GM18502 (cell line): Measurements from ENCODE around the gene CRELD2.

Experiments
- ATAC-seq: cut with Tn5 transposase; IDR thresholded peaks from one replicate; pipeline ENCODE4 v1.9.1; 2021; ENCODE audit warnings: mild to moderate bottlenecking; ENCODE audit not compliant: unreplicated experiment, poor library complexity

Gene CRELD2, protein sequence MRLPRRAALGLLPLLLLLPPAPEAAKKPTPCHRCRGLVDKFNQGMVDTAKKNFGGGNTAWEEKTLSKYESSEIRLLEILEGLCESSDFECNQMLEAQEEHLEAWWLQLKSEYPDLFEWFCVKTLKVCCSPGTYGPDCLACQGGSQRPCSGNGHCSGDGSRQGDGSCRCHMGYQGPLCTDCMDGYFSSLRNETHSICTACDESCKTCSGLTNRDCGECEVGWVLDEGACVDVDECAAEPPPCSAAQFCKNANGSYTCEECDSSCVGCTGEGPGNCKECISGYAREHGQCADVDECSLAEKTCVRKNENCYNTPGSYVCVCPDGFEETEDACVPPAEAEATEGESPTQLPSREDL

DNA sequence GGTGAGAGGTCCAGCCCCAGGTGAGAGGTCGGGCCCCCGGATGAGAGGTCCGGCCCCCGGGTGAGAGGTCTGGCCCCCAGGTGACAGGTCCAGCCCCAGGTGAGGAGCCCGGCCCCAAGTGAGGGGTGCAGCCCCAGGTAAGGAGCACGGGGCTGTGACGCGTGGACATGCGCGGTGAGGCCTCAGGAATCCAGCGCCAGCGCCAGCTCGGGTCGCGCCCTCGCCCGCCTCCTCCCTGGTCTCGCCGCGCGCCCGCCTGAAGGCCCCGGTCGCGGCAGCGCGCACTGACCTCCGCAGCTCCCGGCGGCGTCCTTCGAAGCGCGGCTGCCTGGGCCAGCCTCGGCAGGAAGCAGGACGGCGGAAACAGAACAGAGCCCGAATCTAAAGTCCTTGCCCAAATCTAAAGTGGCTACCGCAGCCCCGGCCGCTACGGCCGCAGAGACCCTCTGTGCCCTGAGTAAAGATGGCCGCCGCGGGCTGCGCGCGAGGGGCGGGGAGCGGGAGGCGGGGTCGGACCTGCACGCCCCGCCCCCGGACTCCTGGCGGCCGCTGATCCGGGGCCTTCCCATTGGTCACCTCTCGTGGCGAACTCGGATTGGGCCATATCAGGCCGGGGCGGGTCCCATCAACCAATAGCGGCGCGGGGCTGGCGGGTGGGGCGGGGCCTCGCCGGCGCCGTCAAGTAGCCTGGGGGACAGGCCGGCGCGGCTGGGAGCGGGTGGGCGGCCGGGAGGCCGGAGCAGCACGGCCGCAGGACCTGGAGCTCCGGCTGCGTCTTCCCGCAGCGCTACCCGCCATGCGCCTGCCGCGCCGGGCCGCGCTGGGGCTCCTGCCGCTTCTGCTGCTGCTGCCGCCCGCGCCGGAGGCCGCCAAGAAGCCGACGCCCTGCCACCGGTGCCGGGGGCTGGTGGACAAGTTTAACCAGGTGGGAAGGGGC, at the start of gene CRELD2, which contains the start of gene ALG12:
TSS of gene CRELD2 (plus strand) at position 661 of the 937 bp plus-strand sequence. CDS start at position 797, 136 bp downstream.
TSS of gene ALG12 (minus strand) at position 465 of the 937 bp plus-strand sequence. CDS start 4,673 bp downstream, outside the sequence.
- peak; percentile 92 for ATAC-seq

DNA sequence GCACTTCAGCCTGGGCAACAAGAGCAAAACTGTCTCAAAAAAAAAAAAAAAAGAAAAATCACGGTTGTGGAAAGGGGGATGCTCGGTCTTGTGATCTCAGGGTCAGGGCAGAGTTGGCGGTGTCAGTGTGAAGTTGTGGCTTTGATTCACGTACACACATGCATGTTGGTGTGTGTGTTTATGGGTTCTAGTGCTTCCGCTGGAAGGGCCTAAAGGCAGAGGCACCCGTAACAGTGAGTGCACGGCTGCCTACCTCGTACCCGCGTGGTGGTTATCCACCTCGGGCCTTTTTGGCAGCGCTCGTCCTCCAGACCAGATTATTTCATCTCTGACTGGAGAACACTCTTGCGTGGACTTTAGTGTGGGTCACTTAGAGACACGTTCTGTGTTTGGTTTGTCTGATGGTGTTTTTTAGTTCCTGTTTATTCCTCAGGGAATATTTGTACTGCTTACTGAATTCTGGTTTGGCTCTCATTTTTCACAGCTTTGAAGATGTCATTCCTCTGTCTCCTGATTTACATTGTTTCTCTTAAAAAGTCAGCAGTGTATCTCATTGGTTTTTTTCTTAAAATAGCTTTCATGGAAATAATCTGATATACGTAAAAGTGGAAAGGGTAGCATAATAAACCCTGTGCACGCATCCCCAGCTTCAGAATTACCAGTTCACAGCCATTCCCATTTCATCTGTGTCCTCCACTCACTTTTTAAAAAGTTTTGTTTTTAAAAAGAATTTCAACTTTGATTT, 49.2 kb upstream of the CRELD2 start:
- no peak for ATAC-seq

DNA sequence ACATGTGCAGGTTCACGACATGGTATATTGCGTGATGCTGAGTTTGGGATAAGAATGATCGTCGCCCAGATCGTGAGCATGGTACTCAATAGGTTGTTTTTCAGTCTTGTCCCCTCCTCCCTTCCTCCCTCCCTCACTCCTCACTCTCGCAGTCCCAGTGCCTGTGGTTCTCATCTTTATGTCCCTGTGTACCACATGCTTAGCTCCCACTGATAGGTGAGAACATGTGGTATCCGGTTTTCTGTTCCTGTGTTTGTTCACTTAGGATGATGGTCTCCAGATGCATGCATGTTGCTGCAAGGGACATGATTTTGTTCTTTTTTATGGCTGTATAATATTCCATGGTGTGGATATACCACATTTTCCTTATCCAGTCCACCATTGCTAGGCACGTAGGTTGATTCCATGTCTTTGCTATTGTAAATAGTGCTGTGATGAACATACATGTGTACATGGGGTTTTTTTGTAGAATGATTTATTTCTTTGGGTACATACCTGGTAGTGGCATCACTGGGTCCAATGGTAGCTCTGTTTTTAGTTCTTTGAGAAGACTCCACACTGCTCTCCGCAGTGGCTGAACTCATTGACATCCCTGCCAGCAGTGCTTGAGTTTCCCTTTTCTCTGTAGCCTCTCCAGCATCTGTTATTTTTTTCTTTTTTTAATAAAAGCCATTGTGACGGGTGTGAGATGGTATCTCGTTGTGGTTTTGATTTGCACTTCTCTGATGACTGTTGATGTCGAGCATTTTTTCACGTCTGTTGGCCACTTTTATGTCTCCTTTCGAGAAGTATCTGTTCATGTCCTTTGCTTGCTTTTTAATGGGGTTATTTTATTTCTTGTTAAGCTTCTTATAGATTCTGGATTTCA, 48.4 kb upstream of the CRELD2 start:
- ATAC-seq, result no peak

DNA sequence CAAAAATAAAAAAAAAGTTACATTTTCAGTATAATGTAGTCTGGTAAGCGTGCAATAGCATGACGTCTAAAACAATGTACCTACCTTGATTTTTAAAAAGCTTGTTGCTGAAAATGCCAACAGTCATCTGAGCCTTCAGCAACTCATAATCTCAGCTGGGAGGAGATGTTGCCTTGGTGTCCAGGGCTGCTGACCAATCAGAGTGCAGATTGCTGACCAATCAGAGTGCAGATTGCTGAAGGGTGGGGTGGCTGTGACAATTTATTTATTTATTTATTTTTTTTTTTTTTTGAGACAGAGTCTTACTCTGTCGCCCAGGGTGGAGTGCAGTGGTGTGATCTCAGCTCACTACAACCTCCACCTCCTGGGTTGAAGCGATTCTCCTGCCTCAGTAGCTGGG, 47.0 kb upstream of the CRELD2 start:
- no peak for ATAC-seq

DNA sequence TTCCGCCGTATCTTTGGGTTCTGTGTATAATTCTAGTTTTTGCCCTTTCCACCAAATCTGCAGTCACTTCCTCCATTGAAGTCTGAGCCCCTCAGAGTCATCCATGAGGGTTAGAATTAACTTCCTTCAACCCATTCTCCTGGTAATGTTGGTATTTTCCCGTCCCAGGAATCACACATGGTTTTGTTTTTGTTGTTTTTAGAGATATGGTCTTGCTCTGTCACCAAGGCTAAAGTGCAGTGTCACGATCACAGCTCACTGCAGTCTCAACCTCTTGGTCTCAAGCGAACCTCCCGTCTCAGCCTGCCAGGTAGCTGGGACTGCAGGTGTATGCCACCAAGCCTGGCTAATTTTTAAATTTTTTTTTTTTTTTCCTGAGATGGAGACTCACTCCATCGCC, 46.1 kb upstream of the CRELD2 start:
- no peak for ATAC-seq

DNA sequence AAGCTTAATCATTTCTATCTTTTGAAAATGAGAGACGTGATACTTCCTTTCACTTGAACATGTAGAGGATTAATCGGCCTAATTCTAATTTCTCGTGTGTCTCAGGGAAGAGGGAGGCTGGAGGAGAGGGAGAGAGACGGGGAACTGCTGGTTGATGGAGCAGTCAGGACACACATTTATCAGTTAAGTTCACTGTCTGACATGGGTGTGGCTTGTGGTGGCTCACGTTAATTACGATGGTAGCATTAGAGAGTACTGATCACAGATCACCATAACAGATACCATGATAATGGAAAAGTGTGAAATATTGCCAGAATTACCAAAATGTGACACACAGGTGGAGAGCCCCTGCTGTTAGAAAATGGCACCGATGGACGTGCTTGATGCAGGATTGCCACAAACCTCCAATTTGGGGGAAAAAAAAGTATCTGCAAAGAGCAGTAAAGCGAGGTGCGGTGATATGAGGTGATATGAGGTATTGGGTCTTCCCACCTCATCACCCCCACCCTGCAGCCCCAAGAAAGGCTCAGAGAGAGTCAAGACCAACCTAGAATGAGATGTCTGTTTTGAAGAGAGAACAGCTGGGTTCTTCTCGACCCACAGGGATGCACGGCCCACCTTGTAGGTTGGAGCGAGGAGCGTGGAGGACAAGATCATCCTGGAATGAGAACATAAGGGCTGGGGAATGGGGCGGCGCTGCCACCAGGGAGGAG, 45.0 kb upstream of the CRELD2 start:
- no peak for ATAC-seq

DNA sequence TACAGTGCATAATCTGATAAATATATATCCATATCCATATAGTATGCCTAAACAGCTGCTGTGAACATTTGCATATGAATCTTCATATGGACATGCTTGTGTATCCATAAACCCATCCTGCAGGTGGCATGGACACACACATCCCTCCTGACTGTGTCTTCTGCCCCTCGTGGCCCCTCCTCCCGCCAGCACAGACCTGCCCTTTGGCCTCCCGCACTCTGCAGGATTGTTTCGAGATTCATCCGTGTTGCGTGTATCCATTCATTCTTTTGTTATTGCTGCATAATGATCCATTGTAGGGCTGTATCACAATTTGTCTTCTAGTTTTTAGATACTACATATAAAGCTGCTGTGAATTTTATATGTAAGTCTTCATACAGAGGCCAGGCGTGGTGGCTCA, 40.8 kb upstream of the CRELD2 start:
- ATAC-seq, result no peak

DNA sequence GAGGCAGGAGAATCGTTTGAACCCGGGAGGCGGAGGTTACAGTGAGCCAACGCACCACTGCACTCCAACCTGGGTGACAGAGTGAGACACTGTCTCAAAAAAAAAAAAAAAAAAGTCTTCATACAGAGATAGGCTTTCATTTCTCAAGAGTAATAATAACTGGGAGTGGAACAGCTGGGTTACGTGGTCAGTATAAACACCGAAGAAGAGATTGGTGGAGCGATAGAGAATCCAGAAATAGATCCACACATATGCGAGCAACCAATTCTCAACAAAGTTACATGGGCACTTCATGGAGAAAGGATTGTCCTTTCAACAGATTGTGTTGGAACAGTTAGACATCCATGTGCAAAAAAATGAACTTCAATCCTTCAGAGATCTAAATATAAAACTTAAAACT, 40.2 kb upstream of the CRELD2 start:
- no peak for ATAC-seq

DNA sequence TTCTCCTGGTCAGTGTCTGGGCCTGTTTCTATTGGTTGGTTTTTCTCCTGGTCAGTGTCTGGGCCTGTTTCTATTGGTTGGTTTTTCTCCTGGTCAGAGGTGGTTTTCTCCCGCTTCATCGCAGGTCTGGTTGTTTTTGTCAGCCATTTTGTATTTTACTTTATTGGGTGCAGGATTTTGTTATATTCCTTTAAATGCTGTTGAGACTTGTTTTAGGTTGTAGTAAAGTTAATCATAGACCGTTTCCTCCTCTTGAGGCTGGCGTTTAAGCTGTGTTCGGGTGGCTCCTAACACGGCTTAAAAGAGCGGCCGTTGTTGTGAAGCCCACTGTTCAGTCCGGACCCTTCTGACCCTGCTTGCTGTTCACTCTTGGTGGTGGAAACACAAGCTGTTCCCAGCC, 38.6 kb upstream of the CRELD2 start:
- ATAC-seq, result no peak

DNA sequence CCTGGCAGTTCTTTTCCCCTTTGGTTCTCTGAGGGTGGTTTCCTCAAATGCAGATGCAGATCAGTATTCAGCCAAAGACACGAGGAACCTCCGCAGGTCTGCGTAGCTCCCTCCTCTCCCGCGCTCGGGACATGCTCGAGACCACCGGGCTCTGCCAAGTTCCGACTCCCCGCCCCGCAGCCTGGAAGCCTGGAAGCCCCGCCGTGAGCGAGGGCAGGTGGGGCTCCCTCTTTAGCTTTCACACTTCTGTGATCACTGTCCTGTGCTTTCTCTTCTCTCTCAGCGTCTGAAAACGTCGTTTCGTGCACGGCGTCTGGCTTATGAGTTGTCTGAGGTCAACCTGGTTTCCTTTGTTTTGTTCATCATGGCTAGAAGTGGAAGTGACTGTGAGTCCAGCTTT, 38.2 kb upstream of the CRELD2 start:
- ATAC-seq, result peak; percentile 46

DNA sequence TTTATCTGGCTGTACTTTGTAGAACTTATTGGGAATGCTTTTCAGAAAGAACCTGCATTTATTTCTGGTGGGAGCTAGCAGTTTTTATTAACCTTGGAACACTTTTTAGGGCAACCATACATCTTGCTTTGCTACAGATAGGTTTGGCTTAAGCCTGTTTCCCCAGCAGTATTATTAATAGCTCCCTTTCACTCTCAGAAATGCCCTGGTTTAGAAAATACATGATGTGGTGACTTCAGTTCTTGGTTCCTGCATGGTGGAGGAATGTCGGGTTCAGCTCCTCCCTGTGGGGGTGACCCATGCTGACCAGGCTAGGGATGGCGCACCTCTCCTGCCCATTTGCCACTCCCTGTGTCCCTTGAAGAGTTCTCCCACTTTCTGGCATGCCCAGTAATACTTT, 36.6 kb upstream of the CRELD2 start:
- no peak for ATAC-seq

DNA sequence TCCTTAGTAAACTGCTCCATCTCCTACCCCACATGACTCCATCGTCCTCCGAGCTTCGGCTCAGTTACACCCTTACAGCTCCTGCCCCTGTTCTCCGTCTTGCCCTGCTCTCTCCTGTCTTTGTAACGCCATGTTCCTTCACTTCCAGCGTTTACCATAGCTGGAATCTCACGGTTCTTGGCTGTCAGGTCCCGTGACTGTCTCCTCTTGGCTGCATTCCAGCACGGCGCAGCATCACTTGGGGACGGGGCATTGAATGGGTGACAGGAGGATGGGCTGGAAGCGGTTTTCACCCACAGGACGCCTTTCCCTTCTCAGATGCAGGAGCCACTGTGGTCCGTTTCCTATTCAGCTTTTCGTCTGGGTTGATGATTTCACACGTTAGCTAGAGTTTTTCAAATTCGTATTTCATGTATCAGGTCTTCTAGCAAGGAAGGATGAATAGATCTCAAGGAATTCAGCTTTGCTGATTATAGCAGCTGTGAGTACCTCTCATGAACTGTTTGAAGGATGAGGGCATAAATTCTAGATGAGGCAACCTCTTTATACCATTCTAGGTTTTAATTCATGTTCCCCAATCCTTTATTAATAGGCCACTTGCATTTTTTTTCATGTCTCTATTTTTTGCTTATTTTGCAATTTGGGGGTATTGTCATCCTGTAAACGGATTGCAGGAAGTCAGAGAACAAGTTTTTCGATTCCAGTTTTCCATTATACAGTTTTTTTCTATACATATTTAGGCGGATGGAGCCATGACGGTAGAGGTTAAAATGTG, 35.7 kb upstream of the CRELD2 start:
- no peak for ATAC-seq

DNA sequence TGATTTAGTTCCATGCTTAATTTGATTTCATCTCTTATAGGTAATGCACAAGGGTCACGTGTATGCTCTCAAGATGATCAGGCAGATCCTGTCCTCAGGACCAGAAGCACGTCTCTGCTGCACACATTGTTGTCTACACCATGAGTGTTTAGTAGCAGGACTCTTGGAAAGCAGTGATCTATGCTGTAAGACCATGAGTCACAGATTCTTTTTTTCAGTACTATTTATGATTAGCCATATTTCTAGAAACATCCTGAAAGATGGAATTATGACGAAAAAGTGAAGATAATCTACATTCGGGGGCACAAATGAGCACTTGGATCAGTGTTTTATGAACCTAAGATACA, 35.2 kb upstream of the CRELD2 start:
- ATAC-seq, result no peak

DNA sequence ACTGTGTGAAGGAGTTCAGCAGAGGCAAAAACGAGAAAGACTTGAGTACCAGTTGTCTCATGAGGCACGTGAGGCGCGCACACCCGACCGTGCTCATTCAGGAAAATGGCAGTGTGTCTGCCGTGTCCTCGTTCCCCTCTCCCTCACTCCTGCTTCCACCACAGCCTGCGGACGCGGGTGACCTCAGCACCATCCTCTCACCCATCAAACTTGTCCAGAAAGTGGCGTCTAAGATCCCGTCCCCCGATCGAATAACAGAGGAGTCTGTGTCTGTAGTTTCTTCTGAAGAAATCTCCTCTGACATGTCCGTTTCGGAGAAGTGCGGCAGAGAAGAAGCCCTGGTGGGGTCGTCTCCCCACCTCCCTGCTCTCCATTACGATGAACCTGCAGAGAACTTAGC, 34.4 kb upstream of the CRELD2 start:
- ATAC-seq, result no peak

DNA sequence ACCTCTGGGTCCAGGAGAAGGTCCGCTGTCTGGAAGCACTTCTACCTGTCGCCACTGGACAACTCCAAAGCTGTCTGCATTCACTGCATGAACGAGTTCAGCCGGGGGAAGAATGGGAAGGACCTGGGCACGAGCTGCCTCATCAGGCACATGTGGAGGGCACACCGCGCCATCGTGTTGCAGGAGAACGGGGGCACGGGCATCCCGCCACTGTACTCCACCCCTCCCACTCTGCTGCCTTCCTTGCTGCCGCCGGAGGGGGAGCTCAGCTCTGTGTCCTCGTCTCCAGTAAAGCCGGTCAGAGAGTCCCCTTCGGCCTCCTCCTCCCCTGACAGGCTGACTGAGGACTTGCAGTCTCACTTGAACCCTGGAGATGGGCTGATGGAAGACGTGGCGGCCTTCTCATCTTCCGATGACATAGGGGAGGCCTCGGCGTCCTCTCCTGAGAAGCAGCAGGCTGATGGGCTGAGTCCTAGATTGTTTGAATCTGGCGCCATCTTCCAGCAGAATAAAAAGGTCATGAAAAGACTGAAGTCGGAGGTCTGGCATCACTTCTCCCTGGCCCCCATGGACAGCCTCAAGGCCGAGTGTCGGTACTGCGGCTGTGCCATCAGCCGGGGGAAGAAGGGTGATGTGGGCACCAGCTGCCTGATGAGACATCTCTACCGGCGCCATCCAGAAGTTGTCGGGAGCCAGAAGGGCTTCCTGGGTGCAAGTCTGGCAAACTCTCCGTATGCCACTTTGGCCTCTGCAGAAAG, 33.8 kb upstream of the CRELD2 start:
- no peak for ATAC-seq

DNA sequence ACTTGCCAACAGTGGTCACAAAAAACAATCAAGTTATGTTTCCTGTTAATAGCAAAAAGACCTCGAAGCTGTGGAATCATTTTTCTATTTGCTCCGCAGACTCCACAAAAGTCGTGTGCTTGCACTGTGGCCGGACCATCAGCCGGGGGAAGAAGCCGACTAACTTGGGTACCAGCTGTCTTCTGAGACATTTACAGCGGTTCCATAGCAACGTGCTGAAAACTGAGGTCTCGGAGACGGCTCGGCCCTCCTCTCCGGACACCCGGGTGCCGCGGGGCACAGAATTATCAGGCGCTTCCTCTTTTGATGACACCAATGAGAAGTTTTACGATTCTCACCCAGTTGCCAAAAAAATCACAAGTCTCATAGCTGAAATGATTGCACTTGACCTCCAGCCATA, 33.2 kb upstream of the CRELD2 start:
- no peak for ATAC-seq

DNA sequence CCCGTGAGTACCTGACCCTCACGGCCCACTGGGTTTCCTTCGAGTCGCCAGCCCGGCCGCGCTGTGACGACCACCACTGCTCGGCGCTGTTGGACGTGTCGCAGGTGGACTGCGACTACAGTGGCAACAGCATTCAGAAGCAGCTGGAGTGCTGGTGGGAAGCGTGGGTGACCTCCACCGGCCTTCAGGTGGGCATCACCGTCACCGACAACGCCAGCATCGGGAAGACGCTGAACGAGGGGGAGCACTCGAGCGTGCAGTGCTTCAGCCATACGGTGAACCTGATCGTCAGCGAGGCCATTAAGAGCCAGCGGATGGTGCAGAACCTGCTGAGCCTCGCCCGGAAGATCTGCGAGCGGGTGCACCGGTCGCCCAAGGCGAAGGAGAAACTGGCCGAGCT, 32.6 kb upstream of the CRELD2 start:
- no peak for ATAC-seq
